Measurements from ENCODE around the gene SPATA20.

DNA sequence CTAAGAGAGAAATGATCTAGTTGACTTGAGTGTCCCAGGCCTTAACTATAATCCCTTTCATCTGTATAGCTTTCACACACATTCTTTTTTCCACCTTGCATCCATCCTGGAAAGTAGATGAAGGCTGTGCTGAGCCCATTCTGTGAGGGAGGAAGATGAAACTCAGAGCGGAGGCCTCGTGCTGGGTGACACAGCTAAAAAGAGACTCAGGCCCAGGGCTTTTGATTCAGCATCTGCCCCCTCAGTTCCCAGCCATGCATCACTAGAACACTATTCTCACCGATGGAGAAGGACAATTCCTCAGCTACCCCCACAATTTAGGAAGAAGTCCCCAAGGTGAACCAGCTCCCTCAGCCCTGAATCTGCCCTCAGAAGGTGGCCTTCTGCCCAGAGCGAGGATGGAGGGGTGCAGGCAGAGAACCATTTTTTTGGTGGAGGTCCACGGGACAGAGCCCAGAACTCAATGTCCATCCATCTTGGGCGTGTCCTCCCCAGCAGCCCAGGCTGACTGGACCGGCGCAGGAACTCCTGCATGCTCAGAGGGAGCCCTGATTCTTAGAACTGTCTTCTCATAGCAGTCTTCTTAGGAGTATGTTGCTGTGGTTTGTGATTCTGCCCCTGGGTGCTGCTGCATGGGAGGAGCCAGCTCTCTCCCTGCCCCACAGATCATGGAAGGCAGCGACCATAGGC, 44.5 kb upstream of the SPATA20 start:
- TF ChIP-seq, protein P1, sequence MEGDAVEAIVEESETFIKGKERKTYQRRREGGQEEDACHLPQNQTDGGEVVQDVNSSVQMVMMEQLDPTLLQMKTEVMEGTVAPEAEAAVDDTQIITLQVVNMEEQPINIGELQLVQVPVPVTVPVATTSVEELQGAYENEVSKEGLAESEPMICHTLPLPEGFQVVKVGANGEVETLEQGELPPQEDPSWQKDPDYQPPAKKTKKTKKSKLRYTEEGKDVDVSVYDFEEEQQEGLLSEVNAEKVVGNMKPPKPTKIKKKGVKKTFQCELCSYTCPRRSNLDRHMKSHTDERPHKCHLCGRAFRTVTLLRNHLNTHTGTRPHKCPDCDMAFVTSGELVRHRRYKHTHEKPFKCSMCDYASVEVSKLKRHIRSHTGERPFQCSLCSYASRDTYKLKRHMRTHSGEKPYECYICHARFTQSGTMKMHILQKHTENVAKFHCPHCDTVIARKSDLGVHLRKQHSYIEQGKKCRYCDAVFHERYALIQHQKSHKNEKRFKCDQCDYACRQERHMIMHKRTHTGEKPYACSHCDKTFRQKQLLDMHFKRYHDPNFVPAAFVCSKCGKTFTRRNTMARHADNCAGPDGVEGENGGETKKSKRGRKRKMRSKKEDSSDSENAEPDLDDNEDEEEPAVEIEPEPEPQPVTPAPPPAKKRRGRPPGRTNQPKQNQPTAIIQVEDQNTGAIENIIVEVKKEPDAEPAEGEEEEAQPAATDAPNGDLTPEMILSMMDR (IDR thresholded peaks at IDR 0.05): no peak
- TF ChIP-seq POLR2A (IDR thresholded peaks at IDR 0.05): no peak

Data from adrenal gland (tissue), 5 donors.